Activated T-helper 1 cell treated with anti-CD3 and anti-CD28 coated beads, Interleukin-2, amount 50 U/mL, for 16 hours (primary cell): ENCODE data around the gene BIRC7.

Experiments
- DNase-seq, 2 donors: peaks; one replicate each; pipeline ENCODE4 v3.0.0-alpha.2; 2020; ENCODE audit warnings: low read depth in 1 of 2, low spot score in 1 of 2

Gene BIRC7

DNA sequence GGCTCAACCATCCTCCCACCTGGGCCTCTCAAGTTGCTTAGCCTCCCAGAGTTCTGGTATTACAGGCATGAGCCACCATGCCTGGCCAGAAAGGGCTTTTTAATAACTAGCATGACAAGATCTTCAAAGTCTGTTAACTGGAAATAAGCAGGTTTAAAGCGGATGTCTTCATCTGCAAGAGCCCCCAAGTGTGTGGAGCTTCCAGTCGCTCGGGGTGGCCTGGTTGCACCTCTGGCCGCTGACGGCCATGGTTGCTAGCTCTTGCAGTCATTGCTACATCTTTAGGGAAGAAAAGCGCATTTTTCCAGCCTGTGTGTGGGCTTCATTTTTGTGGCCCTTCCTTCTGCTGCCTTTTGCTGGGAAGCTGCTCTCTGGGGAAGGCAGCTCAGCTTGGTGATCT is 44.7 kb downstream of the BIRC7 start:
- DNase-seq, result no peak

DNA sequence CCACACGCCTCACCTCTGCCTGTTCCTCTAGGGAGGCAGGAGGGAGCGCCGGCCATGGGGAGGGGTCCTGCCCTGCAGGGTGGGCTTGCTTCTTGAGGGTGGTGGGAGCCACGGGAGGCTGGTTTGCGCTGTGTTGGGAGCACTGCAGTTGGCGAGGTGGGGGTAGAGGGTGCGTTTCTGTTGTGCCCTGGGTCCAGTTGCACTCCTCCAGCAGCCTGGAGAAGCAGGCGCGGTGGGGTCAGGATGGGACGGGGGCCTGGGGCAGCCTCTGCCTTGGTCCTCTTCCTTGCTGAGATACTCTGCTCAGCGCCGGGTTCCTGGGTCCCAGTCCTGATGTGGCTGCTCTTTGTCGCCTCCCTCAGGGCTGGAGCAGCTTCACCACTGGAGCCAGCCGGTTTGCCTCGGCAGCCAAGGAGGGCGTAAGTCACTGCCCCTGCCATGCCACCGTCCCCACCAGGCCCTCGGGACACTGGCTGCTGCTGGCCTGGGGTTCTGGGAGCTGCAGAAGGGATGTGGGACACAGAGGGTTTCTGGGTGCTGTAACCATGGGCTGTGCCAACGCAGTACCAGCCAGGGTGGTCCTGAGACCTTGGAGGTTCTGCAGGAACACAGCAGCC is 45.3 kb downstream of the BIRC7 start:
- no peak for DNase-seq

- DNase-seq, result no peak
These were observed 46.3 kb downstream of the BIRC7 start for GRCh38 chr20:63281742-63282665.

DNA sequence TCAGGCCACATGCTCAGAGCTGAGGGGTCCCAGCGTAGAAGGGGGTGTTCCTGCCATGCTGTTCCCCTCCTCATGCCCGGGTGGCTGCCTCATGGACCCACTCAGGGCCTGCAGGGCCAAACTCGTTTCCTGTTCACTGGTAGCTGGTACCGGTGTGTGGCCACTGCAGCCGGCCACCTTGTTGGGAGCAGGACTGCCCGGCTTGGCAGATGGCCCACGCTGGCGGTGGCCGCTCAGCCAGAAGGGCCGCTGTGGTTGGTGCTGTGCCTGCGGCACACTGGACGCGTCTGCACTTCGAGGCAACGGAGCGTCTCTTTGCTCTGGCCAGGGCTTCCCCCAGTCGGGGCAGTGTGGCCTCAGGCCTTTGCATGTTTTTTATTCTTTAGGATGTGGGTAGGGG is 47.2 kb downstream of the BIRC7 start:
- no peak for DNase-seq

- no peak for DNase-seq
These were observed 47.8 kb downstream of the BIRC7 start for GRCh38 chr20:63283397-63284082.

- no peak for DNase-seq
These were observed 48.4 kb downstream of the BIRC7 start for GRCh38 chr20:63284083-63284440.

GRCh38 chr20:63284544-63284949 is 48.8 kb downstream of the BIRC7 start:
- no peak for DNase-seq

GRCh38 chr20:63284981-63285524 is 49.3 kb downstream of the BIRC7 start:
- no peak for DNase-seq

DNA sequence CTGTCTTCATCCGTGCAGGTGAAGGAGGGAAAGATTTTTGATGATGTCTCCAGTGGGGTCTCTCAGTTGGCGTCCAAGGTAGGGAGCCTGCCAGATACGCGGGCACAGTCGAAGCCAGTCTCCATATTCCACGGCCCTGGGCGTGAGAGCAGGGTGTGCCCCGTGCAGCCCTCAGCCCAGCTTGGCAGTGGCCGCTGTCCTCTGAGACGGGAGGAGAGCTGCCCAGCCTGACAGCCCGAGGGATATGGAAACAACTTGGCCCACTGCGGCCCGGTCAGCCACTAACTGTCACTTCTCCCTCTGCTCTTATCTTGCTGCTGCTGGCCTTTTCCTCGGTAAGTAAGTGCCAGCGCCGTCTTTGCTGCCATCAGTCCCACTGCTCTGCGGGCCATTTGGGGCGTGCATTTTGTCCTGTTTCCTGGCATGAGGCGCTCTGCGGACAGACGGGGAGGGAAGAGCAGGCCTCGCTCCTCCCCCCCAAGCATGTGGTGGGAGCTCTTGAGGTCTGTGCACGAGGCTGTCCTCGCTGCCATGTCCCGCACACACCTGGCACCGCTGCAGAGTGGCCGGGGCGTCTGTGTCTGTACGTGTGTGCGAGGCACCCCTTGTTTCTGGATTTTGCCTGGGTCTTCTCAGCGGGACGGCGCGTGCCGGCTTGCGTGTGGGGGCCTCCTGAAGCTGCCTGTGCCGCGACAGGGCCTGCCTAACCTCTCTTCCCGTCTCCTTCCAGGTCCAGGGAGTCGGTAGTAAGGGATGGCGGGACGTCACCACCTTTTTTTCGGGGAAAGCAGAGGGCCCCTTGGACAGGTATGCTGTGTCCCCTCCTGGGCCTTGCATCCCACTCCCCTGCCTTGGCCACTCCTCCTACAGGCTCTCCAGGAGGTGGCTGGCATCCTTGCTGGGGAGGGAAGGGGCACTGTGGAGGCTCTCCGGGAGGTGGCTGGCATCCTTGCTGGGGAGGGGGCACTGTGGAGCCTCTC is 50.2 kb downstream of the BIRC7 start:
- no peak for DNase-seq

DNA sequence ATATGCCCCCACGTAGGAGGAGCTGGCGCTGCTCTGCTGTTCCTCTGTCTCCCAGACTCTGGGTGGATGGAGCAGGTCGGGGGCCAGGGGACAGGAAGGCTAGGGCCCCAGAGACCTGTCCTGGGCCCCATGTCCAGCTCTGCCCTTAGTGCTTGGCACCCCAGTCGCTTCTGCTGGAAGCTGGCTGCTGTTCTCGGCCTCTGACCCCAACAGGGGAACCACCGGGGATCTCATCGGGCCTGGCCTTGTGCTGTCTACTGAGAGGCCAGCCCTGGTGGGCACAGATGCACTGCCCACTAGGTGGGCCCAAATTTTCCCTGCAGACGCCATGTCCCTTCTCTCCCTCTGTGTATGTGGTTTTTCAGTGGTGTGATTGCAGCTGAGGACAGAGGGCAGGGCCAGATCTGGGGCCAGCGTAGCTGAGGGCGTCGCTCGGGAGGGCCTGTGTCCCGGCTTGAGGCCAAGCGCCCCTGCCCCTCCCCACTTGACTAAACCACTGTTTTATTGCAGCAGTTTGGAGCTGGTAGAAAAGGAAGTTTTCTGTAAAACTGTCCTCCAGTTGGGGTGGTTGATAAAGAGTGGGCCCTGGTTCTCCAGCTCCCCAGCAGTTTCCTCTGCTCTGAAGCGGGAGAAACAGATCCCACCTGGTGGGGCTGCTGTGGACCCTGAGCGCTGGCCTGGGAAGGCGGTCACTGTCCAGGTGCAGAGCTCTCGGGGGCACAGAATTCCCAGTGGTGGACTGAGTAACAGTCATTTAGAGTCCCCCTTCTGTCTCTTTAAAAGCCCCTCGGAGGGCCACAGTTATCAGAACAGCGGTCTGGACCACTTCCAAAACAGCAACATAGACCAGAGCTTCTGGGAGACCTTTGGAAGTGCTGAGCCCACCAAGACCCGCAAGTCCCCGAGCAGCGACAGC is 51.3 kb downstream of the BIRC7 start:
- DNase-seq, result no peak

DNA sequence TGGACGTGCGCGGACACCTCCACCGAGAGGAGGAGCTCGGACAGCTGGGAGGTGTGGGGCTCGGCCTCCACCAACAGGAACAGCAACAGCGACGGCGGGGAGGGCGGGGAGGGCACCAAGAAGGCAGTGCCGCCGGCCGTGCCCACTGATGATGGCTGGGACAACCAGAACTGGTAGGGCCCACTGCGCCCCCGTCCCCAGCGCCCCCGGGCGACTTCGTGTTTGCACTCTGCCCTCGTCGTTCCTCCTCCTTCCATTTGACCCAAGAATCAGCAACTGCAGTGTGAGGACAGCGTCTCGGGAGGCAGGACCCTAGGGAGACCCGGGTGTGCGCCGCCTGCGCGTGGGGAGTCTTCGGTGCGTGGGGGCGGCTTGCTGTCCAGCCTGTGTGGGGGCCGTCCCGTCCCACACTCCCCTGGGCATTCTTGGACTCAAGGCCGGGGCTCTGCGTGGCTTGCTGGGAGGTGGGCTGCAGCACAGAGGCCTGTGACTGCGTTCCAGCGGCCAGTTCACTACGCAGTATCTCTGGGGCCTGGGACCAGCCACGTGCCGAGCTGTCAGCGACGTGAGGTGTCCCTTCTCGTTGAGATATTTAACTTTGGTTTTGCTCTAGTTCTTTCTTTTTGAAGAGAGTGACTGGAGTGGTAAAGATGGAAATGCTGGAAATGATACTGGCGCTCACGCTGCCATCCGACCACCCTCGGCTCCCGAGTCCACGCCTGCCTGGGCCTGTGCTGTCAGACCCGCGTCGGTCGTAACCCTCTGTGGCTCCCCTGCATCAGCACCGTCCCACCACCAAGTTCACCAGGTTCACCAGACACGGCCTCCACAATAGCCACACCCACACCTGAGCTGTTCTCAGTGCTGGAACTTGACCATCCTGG is 52.2 kb downstream of the BIRC7 start:
- no peak for DNase-seq

DNA sequence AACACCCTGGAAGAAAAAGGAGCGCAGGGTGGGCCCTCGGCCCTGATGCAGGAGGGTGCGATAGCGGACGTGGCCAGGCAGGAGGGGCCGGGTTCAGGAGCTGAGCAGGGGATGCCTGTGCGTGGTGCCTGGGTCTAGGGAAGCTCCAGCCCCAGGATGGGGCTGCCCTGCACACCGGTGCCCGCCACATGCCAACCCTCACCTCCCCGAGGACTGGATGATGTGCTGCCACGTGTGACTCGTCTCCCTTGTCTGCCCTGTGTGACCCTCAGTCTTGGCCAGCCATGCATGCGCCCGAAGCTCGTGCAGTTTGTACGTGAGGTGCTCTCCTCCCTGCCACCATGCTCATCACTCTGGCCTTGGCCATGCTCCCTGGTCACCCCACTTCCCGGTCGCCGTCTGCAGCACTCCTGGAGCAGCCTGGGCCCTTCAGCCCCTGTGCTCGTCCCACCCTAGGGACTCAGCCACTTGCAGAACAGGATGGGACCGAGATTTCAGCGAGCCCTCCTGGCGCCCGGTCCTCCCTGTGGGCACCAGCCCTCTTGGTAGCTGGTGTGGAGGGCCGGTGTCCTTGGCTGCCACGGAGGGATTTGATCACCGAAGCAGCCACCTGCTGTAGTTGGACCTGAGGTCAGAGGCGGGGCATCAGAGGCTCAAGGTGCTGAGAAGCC is 53.0 kb downstream of the BIRC7 start:
- no peak for DNase-seq

- DNase-seq, result no peak
These were observed 53.8 kb downstream of the BIRC7 start for GRCh38 chr20:63289311-63290135.
